Muscle of leg (tissue), 11 donors: ENCODE results near the gene SBF2. TPM values are rescaled to one million over a fixed set of nuclear protein-coding genes. Genes with fewer than 3 reads are reported as not detected.

Experiments
- DNase-seq: peaks from one replicate; pipeline ENCODE4 v3.0.0; 2013
- H3K27ac ChIP-seq: one replicate; pipeline ENCODE4 v1.5.1; 2013; ENCODE audit warnings: mild to moderate bottlenecking, low read length, control low read depth
- H3K27me3 ChIP-seq: one replicate; pipeline ENCODE4 v1.6.1; 2013; ENCODE audit warnings: low read length; ENCODE audit not compliant: control insufficient read depth, insufficient read depth
- H3K36me3 ChIP-seq: one replicate; pipeline ENCODE4 v1.6.1; 2013; ENCODE audit warnings: low read length; ENCODE audit not compliant: control insufficient read depth, insufficient read depth
- H3K4me1 ChIP-seq: one replicate; pipeline ENCODE4 v1.6.1; 2013; ENCODE audit warnings: low read length; ENCODE audit not compliant: control insufficient read depth, insufficient read depth
- H3K4me3 ChIP-seq: one replicate; pipeline ENCODE4 v1.5.1; 2013; ENCODE audit warnings: low read length, control low read depth
- H3K9me3 ChIP-seq: replicated peaks from 2 replicates; pipeline ENCODE4 v1.6.1; 2013; ENCODE audit warnings: low read depth, low read length; ENCODE audit not compliant: control insufficient read depth
- WGBS: methylation state at CpG from one replicate; pipeline ENCODE4 v1.1.5; 2013; ENCODE audit warnings: missing lambda C conversion rate; ENCODE audit not compliant: insufficient coverage; 5-methylcytosine and 5-hydroxymethylcytosine counted together
- polyA plus RNA-seq, 8 donors: library from polyadenylated mRNA; unstranded; fragments of 120-200 nt; gene quantifications; one replicate each; pipeline versions ENCODE4 v1.2.1 to v1.2.3, GENCODE V29; 2013; ENCODE audit warnings: inconsistent platforms in 1 of 8, low replicate concordance in 1 of 8; ENCODE audit not compliant: insufficient read length in 8 of 8, insufficient read depth in 1 of 8
- total RNA-seq: library from RNA; stranded (reverse); fragments of 120-200 nt; gene quantifications from one replicate; pipeline ENCODE4 v1.2.4, GENCODE V29; 2013

Gene SBF2
- total and polyA plus RNA-seq, 9 donors: 18.3 to 29.5 (median 21.5) TPM

DNA sequence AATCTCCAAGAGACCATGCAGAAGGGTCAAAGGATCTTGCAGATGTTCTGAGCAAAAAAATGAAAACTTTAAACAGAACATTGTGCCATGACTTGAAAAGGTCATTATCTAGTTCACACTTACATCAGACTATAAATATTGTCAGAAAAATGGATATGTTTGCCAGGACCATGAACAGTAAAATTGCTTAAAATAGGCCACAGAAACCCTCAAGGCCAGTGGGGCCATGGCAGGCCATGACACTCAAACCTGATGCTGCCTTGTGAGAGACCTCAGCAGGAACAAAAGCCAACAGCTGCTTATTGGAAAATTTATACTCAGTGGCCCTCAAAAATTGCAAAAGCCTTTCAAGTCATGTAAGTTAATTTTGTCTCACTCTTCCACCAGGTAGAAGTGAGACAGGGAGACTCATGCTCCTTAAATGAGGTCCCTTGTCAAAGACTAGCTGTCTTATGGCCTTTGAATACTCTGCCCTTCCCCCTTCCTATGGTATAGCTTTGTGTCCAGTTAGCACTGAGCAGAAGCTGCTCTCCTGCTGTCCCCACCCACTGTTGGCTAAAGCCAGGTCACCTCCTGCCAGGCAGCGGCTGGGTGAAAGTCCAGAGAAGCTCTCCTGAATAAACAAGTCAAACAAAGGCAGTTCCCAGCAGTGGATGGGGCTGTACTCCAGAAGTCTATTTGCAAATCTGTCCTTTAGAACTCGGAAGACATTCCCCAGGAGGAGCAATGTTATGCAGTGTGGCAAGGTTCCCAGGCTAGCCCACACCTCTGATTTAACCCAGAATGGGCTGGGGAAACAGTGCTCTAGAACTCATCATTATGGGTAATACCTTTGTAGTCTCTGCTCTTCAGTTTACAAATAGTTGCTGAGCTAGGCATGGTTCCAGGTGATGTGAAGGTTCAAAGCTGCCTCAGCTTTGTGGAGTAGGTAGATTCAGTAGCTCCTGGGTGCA, 32.3 kb upstream of the SBF2 start:
- Histone ChIP-seq H3K9me3 (no peaks in the 10 kb centered on the region), H3K4me1 (peaks cover 15% of the 10 kb centered on the region), H3K27me3 (no peaks in the 10 kb centered on the region), H3K27ac (peak overlapping the region; percentile 68), H3K4me3 (no peak overlapping the region), H3K36me3 (no peaks in the 10 kb centered on the region)
- DNase-seq: peak; percentile 65
- 17% methylated on average over 1 of the region's 2 CpGs for WGBS

DNA sequence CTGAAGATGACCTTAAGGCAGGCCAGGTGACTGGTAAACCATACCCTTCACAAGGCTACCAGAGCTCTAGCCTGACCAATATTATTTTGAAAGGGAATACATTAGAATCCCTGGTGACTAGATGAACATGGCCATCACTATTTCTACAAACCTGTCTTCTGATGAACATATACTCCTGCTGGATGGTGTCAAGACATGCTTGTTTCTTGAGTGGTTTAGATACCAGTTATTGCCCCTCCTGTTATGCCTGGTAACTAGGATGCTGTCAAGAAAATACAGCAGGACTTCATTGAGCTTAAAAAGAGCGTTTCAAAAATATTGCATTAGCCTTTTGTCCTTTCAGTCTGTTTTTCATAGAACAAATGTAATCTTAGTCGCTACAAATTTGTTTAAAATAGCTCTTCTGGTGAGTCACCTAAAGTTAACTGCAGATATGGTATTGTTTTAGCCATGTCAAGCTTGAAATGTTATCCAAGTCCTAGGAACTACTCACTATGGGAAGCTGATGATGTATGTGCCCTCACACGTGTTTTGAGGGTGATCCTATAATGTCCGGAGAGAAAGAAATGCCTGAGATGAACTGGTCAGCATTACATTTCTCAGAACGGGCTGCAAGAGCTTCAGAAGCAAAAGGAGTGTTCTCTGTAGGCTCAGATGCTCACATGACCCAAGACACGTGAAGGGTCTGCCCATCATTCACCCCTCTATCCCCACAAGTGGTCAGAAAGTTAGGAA, 31.4 kb upstream of the SBF2 start:
- Histone ChIP-seq H3K4me1 (peaks cover 15% of the 10 kb centered on the region), H3K9me3 (no peaks in the 10 kb centered on the region), H3K36me3 (no peaks in the 10 kb centered on the region), H3K27me3 (no peaks in the 10 kb centered on the region), H3K27ac (peak overlapping the region; percentile 68), H3K4me3 (no peak overlapping the region)
- 14% methylated on average over 1 of the region's 6 CpGs for WGBS
- DNase-seq: peak; percentile 78

DNA sequence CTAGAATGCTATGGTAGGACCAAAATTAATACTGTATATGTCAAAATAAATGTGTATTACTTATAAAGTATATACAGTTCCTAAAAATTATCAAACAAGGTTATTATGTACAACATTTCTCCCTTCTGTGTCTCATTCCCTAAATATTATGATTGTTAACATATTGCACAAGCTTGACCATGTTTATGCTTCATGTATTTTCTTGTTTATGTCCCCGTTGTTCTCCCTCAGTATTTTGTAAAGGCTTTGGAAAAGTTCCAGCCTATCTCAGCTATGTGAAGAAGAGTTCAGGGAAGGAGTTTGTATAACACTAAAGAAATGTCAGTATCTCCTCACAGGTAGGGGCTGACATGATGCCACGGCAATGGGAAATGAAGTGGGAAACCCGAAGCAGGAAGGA, 30.5 kb upstream of the SBF2 start:
- Histone ChIP-seq H3K9me3 (no peaks in the 10 kb centered on the region), H3K4me3 (no peak overlapping the region), H3K36me3 (no peaks in the 10 kb centered on the region), H3K27ac (no peak overlapping the region), H3K27me3 (no peaks in the 10 kb centered on the region), H3K4me1 (peaks cover 15% of the 10 kb centered on the region)
- whole genome bisulfite sequencing: 72% methylated on average over 2 of the region's 3 CpGs
- no peak for DNase-seq

DNA sequence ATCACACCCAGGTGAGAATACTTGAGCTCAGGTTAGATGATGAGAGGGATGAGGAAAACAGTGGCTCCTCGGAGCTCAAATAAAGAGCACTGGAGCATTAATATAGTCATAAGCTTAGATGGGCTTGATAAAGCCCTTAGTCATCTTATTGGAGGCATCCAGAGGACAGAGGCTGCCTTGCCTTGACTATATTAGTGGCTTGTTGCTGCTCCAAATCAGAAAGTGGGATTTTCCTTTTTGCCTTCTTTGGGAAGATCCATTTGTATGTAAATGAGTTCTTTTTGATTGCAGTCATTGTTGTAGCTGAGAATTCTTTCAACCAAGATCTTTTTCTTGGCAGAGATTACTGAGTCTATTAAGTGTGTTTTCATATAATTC, 29.8 kb upstream of the SBF2 start:
- 25% methylated on average over 1 of the region's 1 CpG for WGBS
- Histone ChIP-seq H3K4me1 (peaks cover 18% of the 10 kb centered on the region), H3K27ac (no peak overlapping the region), H3K4me3 (no peak overlapping the region), H3K27me3 (no peaks in the 10 kb centered on the region), H3K36me3 (no peaks in the 10 kb centered on the region), H3K9me3 (no peaks in the 10 kb centered on the region)
- no peak for DNase-seq

DNA sequence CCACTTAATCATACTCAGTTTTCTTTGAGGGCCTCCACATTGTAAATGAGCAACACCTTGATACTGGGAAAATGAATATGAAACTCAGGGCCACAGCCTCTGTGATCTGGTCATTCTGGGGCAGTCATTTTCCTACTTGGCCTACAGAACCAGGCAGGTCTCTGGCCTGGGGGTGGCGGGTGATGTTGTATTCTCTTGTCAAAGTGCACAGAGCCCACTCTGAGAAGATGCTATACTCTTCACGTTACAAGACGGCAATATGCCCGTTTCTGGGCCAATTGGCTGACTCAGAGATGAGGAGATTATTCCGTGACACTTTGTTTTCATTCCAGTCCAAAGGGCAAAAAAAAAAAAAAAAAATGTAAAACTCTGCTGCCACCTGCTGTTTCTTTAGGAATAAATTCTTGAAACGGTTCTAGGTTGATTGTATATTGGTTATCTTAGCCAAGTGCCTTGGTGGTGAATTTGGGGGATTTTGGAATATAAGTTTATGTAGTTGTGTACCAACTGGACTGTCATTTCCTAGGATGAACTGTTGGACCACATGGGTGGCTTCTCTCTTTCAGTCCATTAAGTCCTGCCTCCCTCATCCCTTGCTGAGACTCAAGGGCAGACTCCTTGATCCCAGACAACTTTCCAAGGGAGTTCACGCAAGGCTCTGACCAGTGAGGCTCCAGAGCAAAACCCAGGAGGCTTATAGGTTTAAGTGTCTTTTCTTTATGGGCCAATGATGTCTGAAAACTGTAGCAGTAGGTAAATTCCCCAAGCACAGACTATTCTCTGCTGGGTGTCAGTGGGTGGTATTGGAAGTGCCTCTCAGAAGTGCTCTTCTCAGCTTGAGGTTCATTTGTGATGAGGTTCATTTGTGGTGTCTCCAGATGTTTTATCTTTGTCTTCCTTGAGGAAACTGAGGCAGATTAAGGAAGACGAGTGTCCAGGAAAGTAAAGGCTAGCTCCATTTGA, 29.1 kb upstream of the SBF2 start:
- DNase-seq: peak; percentile 92
- H3K27ac ChIP-seq: peak overlapping the region; percentile 82
- no peaks in the 10 kb centered on the region for H3K27me3 ChIP-seq
- no peaks in the 10 kb centered on the region for H3K36me3 ChIP-seq
- peaks cover 23% of the 10 kb centered on the region for H3K4me1 ChIP-seq
- H3K9me3 ChIP-seq: no peaks in the 10 kb centered on the region
- no peak overlapping the region for H3K4me3 ChIP-seq
- 14% methylated on average over 6 of the region's 8 CpGs for WGBS

DNA sequence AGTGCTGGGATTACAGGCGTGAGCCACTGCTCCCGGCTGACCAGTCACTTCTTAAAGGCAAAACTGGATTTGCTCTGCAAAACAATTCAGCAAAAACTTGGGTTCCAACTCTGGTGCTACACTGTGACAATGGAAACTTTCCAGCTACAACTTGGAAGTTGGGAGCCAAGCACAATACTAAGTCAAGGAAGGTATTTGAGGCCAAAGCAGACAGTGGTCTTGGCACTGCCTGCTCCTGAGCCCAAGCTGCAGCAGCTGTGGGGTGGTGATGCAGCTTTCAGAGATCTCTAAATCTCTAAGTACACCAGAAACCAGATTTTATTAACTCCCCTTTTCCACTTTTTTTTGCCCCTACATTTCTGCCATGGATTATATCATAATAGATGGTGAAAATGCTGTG, 28.4 kb upstream of the SBF2 start:
- DNase-seq: peak; percentile 88
- WGBS: 20% methylated on average over 1 of the region's 2 CpGs
- peaks cover 30% of the 10 kb centered on the region for H3K4me1 ChIP-seq

DNA sequence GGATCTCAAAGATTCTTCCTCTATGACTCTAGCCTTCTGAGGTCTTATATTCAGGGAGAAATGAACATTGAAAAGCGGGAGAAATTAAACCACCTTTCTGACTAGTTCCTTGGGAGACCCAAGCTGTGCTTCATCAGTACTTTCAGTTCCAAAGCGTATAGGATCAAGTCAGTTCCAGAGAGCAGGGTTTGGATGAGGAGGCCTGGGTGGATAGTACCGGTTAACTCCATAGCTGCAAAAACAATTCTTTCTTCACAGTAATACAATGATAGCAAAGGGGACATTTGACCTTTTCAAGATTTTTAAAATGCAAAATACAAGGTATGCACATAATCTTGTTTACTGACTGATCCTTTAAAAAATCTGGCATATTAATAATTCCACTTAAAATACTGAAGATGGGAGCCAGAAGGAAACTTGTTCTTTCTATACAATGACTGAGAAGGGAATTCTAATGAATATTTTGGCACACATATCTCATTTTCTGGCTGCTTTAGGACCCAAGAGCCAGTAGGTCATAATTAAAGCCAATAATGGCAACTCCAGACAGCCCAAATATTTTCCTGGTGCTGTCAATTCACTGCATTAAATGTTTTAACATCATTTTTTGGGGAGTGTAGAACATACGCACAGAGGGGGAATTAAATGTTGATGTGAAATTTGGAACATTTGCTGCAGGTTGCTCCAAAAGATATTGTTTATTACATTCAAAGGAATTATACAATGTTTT, 26.9 kb upstream of the SBF2 start:
- peaks cover 27% of the 10 kb centered on the region for H3K4me1 ChIP-seq
- no peaks in the 10 kb centered on the region for H3K36me3 ChIP-seq
- H3K27me3 ChIP-seq: no peaks in the 10 kb centered on the region
- no peak overlapping the region for H3K4me3 ChIP-seq
- no CpG with 5 or more reads among the region's 4 CpGs for WGBS
- H3K9me3 ChIP-seq: no peaks in the 10 kb centered on the region
- peak overlapping the region; percentile 43 for H3K27ac ChIP-seq
- peak; percentile 93 for DNase-seq

More for the DNA sequence above, 28.4 kb upstream of the SBF2 start:
- H3K9me3 ChIP-seq: no peaks in the 10 kb centered on the region
- peak overlapping the region; percentile 82 for H3K27ac ChIP-seq
- H3K36me3 ChIP-seq: no peaks in the 10 kb centered on the region
- H3K4me3 ChIP-seq: no peak overlapping the region
- H3K27me3 ChIP-seq: no peaks in the 10 kb centered on the region

DNA sequence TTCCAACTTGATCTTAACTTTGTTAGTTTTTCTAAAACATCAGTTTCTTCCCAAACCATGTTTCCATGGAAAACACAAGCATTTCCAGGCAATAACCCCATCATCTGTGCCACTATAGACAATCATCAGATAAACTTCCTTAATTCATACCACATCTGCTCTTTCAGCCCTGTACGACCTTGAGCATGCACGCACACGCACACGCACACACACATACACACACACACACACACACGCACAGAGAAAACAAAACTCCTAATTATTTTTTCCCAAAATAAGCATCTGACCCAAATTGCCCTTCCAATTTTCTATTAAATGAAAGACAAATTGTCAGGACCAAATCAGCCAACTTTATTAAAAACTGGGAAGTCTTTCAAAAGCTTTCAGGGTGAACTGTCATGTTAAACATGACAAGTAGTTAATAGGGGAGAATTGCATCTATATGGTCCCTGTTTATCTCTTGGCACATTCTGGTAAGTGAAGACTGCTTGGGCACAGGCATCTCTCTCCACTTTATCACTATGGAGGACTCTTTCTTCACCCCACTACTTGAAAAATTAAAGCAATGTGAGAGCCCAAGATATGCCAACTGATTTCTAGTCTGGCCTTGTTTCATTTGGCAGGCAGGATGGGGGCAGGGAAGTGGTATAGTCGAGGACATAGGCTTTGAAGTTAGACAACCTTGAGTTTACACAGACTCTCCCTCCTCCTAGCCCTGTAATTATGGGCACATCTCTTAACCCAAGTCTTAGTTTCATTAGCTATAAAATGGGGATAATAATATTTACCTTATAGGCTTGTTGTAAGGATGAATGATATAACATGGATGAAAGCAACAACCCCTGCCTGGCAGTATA, 25.9 kb upstream of the SBF2 start:
- Histone ChIP-seq H3K27ac (peak overlapping the region; percentile 43), H3K4me1 (peaks cover 24% of the 10 kb centered on the region), H3K9me3 (no peaks in the 10 kb centered on the region), H3K4me3 (no peak overlapping the region), H3K27me3 (peaks cover 2% of the 10 kb centered on the region), H3K36me3 (no peaks in the 10 kb centered on the region)
- WGBS: 63% methylated on average over 4 of the region's 6 CpGs
- no peak for DNase-seq

DNA sequence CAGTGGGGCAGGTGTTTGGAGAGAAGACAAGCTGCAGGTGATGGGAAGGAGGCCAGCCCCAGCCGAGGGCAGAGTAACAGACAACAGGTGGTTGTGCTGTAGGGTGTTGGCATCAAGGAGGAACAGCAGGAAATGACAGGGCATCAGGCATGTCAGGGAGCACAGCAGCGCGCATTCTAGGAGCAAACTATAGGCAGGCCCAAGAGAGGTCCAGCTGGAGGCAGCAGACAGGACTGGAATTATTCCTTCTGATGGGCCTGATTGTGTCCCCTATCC, 24.4 kb upstream of the SBF2 start:
- peaks cover 2% of the 10 kb centered on the region for H3K27me3 ChIP-seq
- no peak overlapping the region for H3K4me3 ChIP-seq
- H3K27ac ChIP-seq: no peak overlapping the region
- no peaks in the 10 kb centered on the region for H3K9me3 ChIP-seq
- 55% methylated on average over 1 of the region's 3 CpGs for WGBS
- H3K36me3 ChIP-seq: no peaks in the 10 kb centered on the region
- peak; percentile 59 for DNase-seq
- peaks cover 23% of the 10 kb centered on the region for H3K4me1 ChIP-seq
